K562 (cell line): ENCODE results near the gene SYNCRIP. TPM values are rescaled to one million over a fixed set of nuclear protein-coding genes. Genes with fewer than 3 reads are reported as not detected.

Source experiments
- ATF2 ChIP-seq: sonication (generic); formaldehyde crosslinking; IDR thresholded peaks from 2 replicates; pipeline ENCODE4 v1.8.1; 2022; ENCODE audit warnings: missing genetic modification reagents
- ATF7 ChIP-seq: fragments of 450-650 bp; IDR thresholded peaks from 2 replicates; pipeline ENCODE4 v1.7.1; 2014; ENCODE audit warnings: mild to moderate bottlenecking, moderate library complexity
- E2F4 ChIP-seq: sonication (generic); formaldehyde crosslinking; IDR thresholded peaks from 2 replicates; pipeline ENCODE4 v1.8.0; 2022; ENCODE audit warnings: mild to moderate bottlenecking, low read depth, missing genetic modification reagents
- FOS ChIP-seq: IDR thresholded peaks from 3 replicates; pipeline ENCODE4 v1.6.1; 2011; ENCODE audit not compliant: insufficient read length; ENCODE audit errors: extremely low read depth
- FOXK1 ChIP-seq: sonication (generic); formaldehyde crosslinking; IDR thresholded peaks from 2 replicates; pipeline ENCODE4 v1.8.0; 2022; ENCODE audit warnings: missing genetic modification reagents, mild to moderate bottlenecking, borderline replicate concordance
- HBP1 ChIP-seq: fragments of 450-650 bp; formaldehyde crosslinking; IDR thresholded peaks from 2 replicates; pipeline ENCODE4 v1.4.0; 2022; ENCODE audit warnings: missing genetic modification characterization
- HNRNPH1 ChIP-seq: fragments of 200-400 bp; formaldehyde crosslinking; optimal IDR thresholded peaks from 2 replicates; pipeline ENCODE3; 2017; ENCODE audit warnings: low read depth, mild to moderate bottlenecking, low read length, moderate library complexity
- JUN ChIP-seq, 2 experiments: sonication (generic) in 1 of 2; formaldehyde crosslinking in 1 of 2; IDR thresholded peaks; 2 replicates each; pipeline versions ENCODE4 v1.6.1 to v1.8.0; 2012 to 2022; ENCODE audit warnings: borderline replicate concordance in 2 of 2, mild to moderate bottlenecking in 2 of 2, improper control_type of control experiment in 1 of 2, low read depth in 1 of 2, low read length in 1 of 2, missing genetic modification reagents in 1 of 2
- KAT2B ChIP-seq: IDR thresholded peaks from one replicate; pipeline ENCODE4 v1.6.1; 2012; ENCODE audit warnings: low read depth, mild to moderate bottlenecking, control low read depth, inconsistent platforms, low read length, moderate library complexity
- KLF13 ChIP-seq: fragments of 450-650 bp; IDR thresholded peaks from 2 replicates; pipeline ENCODE4 v1.6.1; 2016; ENCODE audit warnings: missing genetic modification characterization, low read depth, mild to moderate bottlenecking, missing compliant biosample characterization, moderate library complexity, borderline replicate concordance
- MAZ ChIP-seq, 2 experiments: fragments of 450-650 bp in 1 of 2; sonication (generic) in 1 of 2; formaldehyde crosslinking; IDR thresholded peaks in 1 of 2; conservative IDR thresholded peaks in 1 of 2; 2 replicates each; pipeline versions ENCODE4 v1.4.0 to v1.5.0; 2020; ENCODE audit warnings: mild to moderate bottlenecking in 1 of 2, missing genetic modification reagents in 1 of 2
- NR1H2 ChIP-seq: sonication (generic); formaldehyde crosslinking; IDR thresholded peaks from 2 replicates; pipeline ENCODE4 v1.4.0; 2020; ENCODE audit warnings: mild to moderate bottlenecking, missing genetic modification reagents
- RAD21 ChIP-seq, 2 experiments: fragments of 250-450 bp in 1 of 2; fragments of 450-650 bp in 1 of 2; sonication (Bioruptor Pico) in 1 of 2; formaldehyde crosslinking in 1 of 2; IDR thresholded peaks in 1 of 2; conservative IDR thresholded peaks in 1 of 2; 2 replicates each; pipeline versions ENCODE4 v1.4.0 to v1.8.0; 2020 to 2022; ENCODE audit warnings: mild to moderate bottlenecking in 2 of 2, moderate library complexity in 1 of 2
- RB1 ChIP-seq: fragments of 450-650 bp; IDR thresholded peaks from 2 replicates; pipeline ENCODE4 v1.6.1; 2017; ENCODE audit warnings: low read depth, mild to moderate bottlenecking
- RBM15 ChIP-seq: fragments of 200-400 bp; formaldehyde crosslinking; IDR thresholded peaks from 2 replicates; pipeline ENCODE4 v1.6.1; 2018; ENCODE audit warnings: mild to moderate bottlenecking, low read length, moderate library complexity; ENCODE audit not compliant: insufficient read depth
- RBM25 ChIP-seq: fragments of 200-400 bp; formaldehyde crosslinking; IDR thresholded peaks from 2 replicates; pipeline ENCODE4 v1.6.1; 2018; ENCODE audit warnings: low read length, low read depth, moderate library complexity; ENCODE audit not compliant: severe bottlenecking
- SMARCC2 ChIP-seq: fragments of 450-650 bp; IDR thresholded peaks from 2 replicates; pipeline ENCODE4 v1.6.1; 2017; ENCODE audit warnings: antibody characterized with exemption, moderate library complexity, mild to moderate bottlenecking, low read depth
- TCF7L2 ChIP-seq: fragments of 150-350 bp; IDR thresholded peaks from 2 replicates; pipeline ENCODE4 v1.6.1; 2016; ENCODE audit warnings: low read depth, mild to moderate bottlenecking, low read length, moderate library complexity
- ZKSCAN1 ChIP-seq: fragments of 150-350 bp; IDR thresholded peaks from 2 replicates; pipeline ENCODE4 v1.6.1; 2016; ENCODE audit warnings: low read depth, low read length
- ZNF134 ChIP-seq: fragments of 250-450 bp; sonication (Bioruptor Pico); conservative IDR thresholded peaks from 2 replicates; pipeline ENCODE4 v1.4.0; 2020
- ZNF232 ChIP-seq: sonication (generic); formaldehyde crosslinking; IDR thresholded peaks from 2 replicates; pipeline ENCODE4 v1.8.0; 2022; ENCODE audit warnings: mild to moderate bottlenecking, missing genetic modification reagents
- polyA plus RNA-seq, 8 experiments: library from polyadenylated mRNA; depleted of rRNA in 4 of 8; stranded (reverse) in 5 of 8; unstranded in 3 of 8; fragments of >200 nt; fragmentation: Nextera tagmentation in 2 of 8; fragmentation: Illumina TruSeq in 1 of 8; extraction: Ambion mirVana in 2 of 8; extraction: Trizol in 1 of 8; gene quantifications; 2 replicates each; pipeline versions ENCODE4 v1.2.1 to v1.2.3, GENCODE V29; 2011 to 2014; ENCODE audit warnings: inconsistent platforms in 1 of 8, missing spikeins in 1 of 8
- total RNA-seq, 7 experiments: library from RNA; depleted of rRNA in 6 of 7; stranded (reverse); fragments of >200 nt in 6 of 7; fragmentation: Illumina TruSeq in 2 of 7; extraction: Trizol in 2 of 7; gene quantifications; 2 replicates each; pipeline versions ENCODE4 v1.2.1 to v1.2.3, GENCODE V29; 2011 to 2021; ENCODE audit warnings: low replicate concordance in 1 of 7
- TF ChIP-seq, protein P1 (sequence below): IDR thresholded peaks from 2 replicates; pipeline ENCODE4 v1.6.1; 2011; ENCODE audit not compliant: insufficient read length; ENCODE audit errors: extremely low read depth

Gene SYNCRIP
- total and polyA plus RNA-seq, 9 of the 15 experiments (the other 6 are each of a cell fraction or from before 2014, with no cell fraction given): 46.5 to 295 (median 140) TPM

DNA sequence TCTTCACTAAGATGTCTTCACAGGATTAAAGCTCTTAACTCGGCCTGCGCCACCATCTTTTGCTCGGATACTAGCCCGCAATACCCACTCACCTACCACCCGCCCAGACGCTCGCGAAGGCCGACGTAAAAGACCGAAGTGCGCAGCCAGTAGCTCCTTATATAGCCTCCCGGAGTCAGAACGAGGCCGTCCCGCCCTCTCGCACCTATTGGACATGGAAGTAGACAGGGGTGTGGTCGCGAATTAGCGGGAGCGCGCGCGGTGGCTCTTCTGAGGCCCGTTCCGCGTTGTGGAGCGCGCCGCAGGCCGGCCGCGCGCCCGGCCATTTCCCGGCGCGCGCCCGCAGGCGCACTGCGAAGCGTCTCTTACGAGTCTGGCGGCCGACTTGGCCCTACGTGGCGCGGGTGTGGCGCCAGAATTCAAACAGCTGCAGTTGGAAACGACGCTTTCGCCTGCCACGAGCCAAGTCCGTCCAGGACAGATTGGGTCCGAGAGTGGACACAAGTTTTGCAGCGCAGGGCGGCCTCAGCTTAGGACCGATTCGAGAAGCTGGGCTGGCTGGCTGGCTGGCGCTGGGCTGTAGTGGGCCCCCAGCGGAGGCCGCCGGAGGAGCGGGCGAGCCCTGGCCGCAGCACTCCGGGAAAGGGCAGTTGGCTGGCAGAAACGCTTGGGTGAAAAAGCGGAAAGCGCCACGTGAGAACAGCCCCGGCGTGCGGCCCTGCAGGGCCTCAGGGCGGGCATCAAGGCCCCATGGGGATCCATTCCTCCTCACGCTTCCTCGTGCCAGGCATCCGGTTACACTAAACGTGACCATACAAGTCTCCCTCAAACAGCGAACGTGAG lies 36.1 kb upstream of the SYNCRIP start (continued):
- TF ChIP-seq HBP1 (CRISPR knock-in tag) (peak; percentile 82), ATF7 (peak; percentile 75), RBM15 (no peak), RB1 (peak; percentile 83), NR1H2 (CRISPR knock-in tag) (no peak), FOXK1 (CRISPR knock-in tag) (no peak), ZNF134 (no peak), KLF13 (tag) (0 out of 2 replicates have a peak, but pooled peaks have one; percentile 43), ZKSCAN1 (peak; percentile 78), FOS (no peak), TCF7L2 (no peak), SMARCC2 (0 out of 2 replicates have a peak, but pooled peaks have one; percentile 11), JUN (IDR thresholded peaks at IDR 0.05; ENCODE audit: borderline replicate concordance, low read depth, low read length) (peak; percentile 50; the same call in 1 of the 2 replicates), JUN (CRISPR knock-in tag; IDR thresholded peaks at IDR 0.05; ENCODE audit: borderline replicate concordance) (no peak), RBM25 (no peak), ZNF232 (CRISPR knock-in tag) (no peak; the same call in 1 of the 2 replicates), RAD21 (CRISPR knock-in tag; conservative IDR thresholded peaks at IDR 0.05 in 1 of 2, IDR thresholded peaks at IDR 0.05 in 1 of 2) (0 out of 4 replicates have a peak, but pooled peaks of 1 of the 2 experiments have one; percentile 19), E2F4 (CRISPR knock-in tag) (peak; percentile 96), ATF2 (CRISPR knock-in tag) (no peak), KAT2B (no peak), MAZ (CRISPR knock-in tag; conservative IDR thresholded peaks at IDR 0.05 in 1 of 2, IDR thresholded peaks at IDR 0.05 in 1 of 2) (peak in 1 of 2 experiments; percentile 62; a peak in 3 of 4 replicates), HNRNPH1 (no peak)
- TF ChIP-seq, protein P1, sequence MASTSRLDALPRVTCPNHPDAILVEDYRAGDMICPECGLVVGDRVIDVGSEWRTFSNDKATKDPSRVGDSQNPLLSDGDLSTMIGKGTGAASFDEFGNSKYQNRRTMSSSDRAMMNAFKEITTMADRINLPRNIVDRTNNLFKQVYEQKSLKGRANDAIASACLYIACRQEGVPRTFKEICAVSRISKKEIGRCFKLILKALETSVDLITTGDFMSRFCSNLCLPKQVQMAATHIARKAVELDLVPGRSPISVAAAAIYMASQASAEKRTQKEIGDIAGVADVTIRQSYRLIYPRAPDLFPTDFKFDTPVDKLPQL: peak; percentile 95
